HFFc6 (cell line): ENCODE results near the gene SAMD10. TPM values are rescaled to one million over a fixed set of nuclear protein-coding genes. Genes with fewer than 3 reads are reported as not detected.
A peak's percentile ranks its signal among the peaks of the same experiment; 100 is the strongest.

Experiments used
- DNase-seq: peaks from one replicate; pipeline ENCODE4 v3.0.0-alpha.2; 2018
- H3K27ac Mint-ChIP-seq: 2 replicates; pipeline ENCODE4 v1.8.0; 2020; ENCODE audit warnings: mild to moderate bottlenecking, mixed read lengths
- H3K27me3 Mint-ChIP-seq: 2 replicates; pipeline ENCODE4 v1.8.0; 2021; ENCODE audit warnings: mild to moderate bottlenecking, moderate library complexity, mixed read lengths; ENCODE audit not compliant: insufficient read depth
- H3K36me3 Mint-ChIP-seq: 2 replicates; pipeline ENCODE4 v1.8.0; 2021; ENCODE audit warnings: low read depth, mixed read lengths
- H3K4me1 Mint-ChIP-seq: 2 replicates; pipeline ENCODE4 v1.8.0; 2020; ENCODE audit warnings: low read depth, mixed read lengths
- H3K4me3 Mint-ChIP-seq: 2 replicates; pipeline ENCODE4 v1.8.0; 2020; ENCODE audit warnings: mild to moderate bottlenecking, moderate library complexity, mixed read lengths
- H3K9me3 Mint-ChIP-seq: 2 replicates; pipeline ENCODE4 v1.8.0; 2020; ENCODE audit warnings: mild to moderate bottlenecking, mixed read lengths
- long read RNA-seq: library from polyadenylated mRNA; unstranded; transcript quantifications from one replicate; pipeline ENCODE4 v2.0.0, GENCODE V29; 2019
- total RNA-seq, 6 experiments: library from RNA; stranded (reverse); fragmentation: NEBNext Ultra II Directional; extraction: Animal tissue kit (Norgen Biotek cat#: 25700); gene quantifications; 2 replicates in 1 of 6; 3 replicates in 5 of 6; pipeline ENCODE4 v1.2.3, GENCODE V29; 2021
- TF ChIP-seq, protein P1 (sequence below): fragments of 200-600 bp; sonication (generic); IDR thresholded peaks from 2 replicates; pipeline ENCODE4 v1.5.0; 2021; ENCODE audit warnings: antibody characterized with exemption, mild to moderate bottlenecking

Gene SAMD10
- 1 to 10 TPM; 1.3 to 3.0 (median 2.1) TPM for total RNA-seq
- long read RNA-seq, partial matches to known transcripts: 1 of 5 reads
- long read RNA-seq, other reads (novel, unspliced or antisense): 1 of 5 reads

- Mint-ChIP-seq H3K4me1 (peaks cover 46% of the 10 kb centered on the region), H3K36me3 (peaks cover 21% of the 10 kb centered on the region), H3K9me3 (no peaks in the 10 kb centered on the region), H3K4me3 (peak within 1 kb of the TSS; percentile 90), H3K27ac (peak within 1 kb of the TSS; percentile 61), H3K27me3 (no peaks in the 10 kb centered on the region; the same call in none of the 2 replicates)
- TF ChIP-seq, protein P1, sequence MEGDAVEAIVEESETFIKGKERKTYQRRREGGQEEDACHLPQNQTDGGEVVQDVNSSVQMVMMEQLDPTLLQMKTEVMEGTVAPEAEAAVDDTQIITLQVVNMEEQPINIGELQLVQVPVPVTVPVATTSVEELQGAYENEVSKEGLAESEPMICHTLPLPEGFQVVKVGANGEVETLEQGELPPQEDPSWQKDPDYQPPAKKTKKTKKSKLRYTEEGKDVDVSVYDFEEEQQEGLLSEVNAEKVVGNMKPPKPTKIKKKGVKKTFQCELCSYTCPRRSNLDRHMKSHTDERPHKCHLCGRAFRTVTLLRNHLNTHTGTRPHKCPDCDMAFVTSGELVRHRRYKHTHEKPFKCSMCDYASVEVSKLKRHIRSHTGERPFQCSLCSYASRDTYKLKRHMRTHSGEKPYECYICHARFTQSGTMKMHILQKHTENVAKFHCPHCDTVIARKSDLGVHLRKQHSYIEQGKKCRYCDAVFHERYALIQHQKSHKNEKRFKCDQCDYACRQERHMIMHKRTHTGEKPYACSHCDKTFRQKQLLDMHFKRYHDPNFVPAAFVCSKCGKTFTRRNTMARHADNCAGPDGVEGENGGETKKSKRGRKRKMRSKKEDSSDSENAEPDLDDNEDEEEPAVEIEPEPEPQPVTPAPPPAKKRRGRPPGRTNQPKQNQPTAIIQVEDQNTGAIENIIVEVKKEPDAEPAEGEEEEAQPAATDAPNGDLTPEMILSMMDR: no peak
- DNase-seq: no peak
Observed at GRCh38 chr20:63979557-63980316, at the start of gene SAMD10. Gene SAMD10, minus strand, starts transcription at chr20:63979642. Its CDS starts 175 bp downstream, at chr20:63979467.

DNA sequence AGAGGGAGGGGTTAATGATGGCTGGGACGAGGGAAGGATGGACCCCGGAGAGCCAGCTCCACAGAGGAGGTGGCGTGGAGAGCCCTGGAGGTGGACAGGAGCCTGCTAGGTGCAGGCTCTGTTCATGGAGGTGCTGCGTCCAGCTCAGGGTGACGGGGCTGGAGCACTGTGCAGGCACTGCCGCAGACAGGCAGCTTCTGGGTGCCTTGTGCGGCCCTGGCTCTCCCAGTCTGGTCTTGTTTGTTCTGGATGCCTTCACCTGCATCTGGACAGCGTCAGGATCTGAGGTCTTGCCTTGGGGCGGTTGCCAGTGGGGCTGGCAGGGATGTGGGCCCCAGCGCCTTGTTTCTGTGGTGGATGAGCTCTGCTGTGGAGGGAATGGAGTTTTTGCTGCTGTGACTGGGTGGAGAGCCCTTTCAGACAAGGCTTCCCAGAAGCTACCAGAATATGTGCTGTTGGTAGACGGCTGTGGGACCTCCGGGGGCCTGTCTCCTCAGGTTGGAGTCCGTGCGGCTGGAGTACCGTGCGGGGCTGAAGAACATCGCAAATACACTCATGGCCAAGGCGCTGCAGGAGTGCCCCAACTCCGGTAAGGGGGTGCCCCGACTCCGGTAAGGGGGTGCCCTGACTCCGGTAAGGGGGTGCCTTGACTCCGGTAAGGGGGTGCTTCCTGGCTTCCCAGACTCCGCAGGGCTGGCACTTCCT is 48.7 kb upstream of the SAMD10 start:
- Mint-ChIP-seq H3K27ac (no peak overlapping the region), H3K9me3 (no peaks in the 10 kb centered on the region), H3K36me3 (peaks cover 20% of the 10 kb centered on the region), H3K4me3 (no peak overlapping the region), H3K4me1 (no peaks in the 10 kb centered on the region), H3K27me3 (peaks cover 2% of the 10 kb centered on the region)
- no peak for DNase-seq
- TF ChIP-seq, protein P1: no peak

- DNase-seq: no peak
- Mint-ChIP-seq H3K27ac (no peak overlapping the region), H3K4me1 (no peaks in the 10 kb centered on the region), H3K27me3 (no peaks in the 10 kb centered on the region; the same call in 1 of the 2 replicates), H3K4me3 (no peak overlapping the region), H3K9me3 (no peaks in the 10 kb centered on the region), H3K36me3 (peaks cover 30% of the 10 kb centered on the region)
- TF ChIP-seq, protein P1: no peak
Observed at GRCh38 chr20:64025826-64026412, 46.5 kb upstream of the SAMD10 start.

GRCh38 chr20:64025101-64025825 is 45.8 kb upstream of the SAMD10 start:
- DNase-seq: no peak
- H3K27me3 Mint-ChIP-seq: no peaks in the 10 kb centered on the region; the same call in 1 of the 2 replicates
- H3K4me3 Mint-ChIP-seq: no peak overlapping the region
- no peaks in the 10 kb centered on the region for H3K9me3 Mint-ChIP-seq
- H3K36me3 Mint-ChIP-seq: peaks cover 30% of the 10 kb centered on the region
- TF ChIP-seq, protein P1: no peak
- H3K27ac Mint-ChIP-seq: no peak overlapping the region
- H3K4me1 Mint-ChIP-seq: no peaks in the 10 kb centered on the region
